ENCODE data around the gene CD8B.

The CD8B gene

DNA sequence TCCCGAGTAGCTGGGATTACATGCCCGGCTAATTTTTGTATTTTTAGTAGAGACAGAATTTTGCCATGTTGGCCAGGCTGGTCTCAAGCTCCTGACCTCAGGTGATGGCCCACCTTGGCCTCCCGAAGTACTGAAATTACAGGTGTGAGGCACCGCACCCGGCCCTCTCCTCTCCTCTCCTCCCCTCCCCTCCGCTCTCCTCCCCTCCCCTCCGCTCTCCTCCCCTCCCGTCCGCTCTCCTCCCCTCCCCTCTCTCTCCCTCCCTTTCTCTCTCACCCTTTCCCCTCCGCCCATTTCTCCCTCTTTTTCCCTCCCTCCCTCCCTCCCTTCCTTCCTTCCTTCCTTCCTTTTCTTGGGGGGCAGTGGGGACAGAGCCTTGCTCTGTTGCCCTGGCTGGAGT is 28.4 kb downstream of the CD8B start:
- no peak overlapping the region for H4K8ac ChIP-seq (ENCODE audit: low read depth, low read length)
- H3K4me2 ChIP-seq (ENCODE audit: low read length): no peak overlapping the region
- no peaks in the 10 kb centered on the region for H3K4me1 ChIP-seq (ENCODE audit: control insufficient read depth, low read depth, low read length)
- DNase-seq: no peak
- no peaks in the 10 kb centered on the region for H3K36me3 ChIP-seq (ENCODE audit: control insufficient read depth, insufficient read depth, low read length)
- H3K27ac ChIP-seq (ENCODE audit: low read depth, low read length): no peak overlapping the region
- no peak overlapping the region for H3K9ac ChIP-seq (ENCODE audit: low read length)
- H3K27me3 ChIP-seq (ENCODE audit: insufficient read depth, low read length, poor library complexity): no peaks in the 10 kb centered on the region
- H4K5ac ChIP-seq (ENCODE audit: low read length): no peak overlapping the region
- whole genome bisulfite sequencing (ENCODE audit: extremely low coverage, insufficient coverage, low lambda C conversion rate): no CpG with 5 or more reads among the region's 10 CpGs
- H3K23ac ChIP-seq (ENCODE audit: low read length): no peak overlapping the region
- H2BK5ac ChIP-seq (ENCODE audit: low read length): no peak overlapping the region
- no peak overlapping the region for H3K4ac ChIP-seq (ENCODE audit: low read depth, low read length)
- no peaks in the 10 kb centered on the region for H3K79me2 ChIP-seq (ENCODE audit: control insufficient read depth, insufficient read depth, low read length)
- H2BK15ac ChIP-seq (replicated peaks; ENCODE audit: low read depth): no peak overlapping the region
- no peak overlapping the region for H3K56ac ChIP-seq (ENCODE audit: low read length)
- no peak overlapping the region for H3K4me3 ChIP-seq (ENCODE audit: low read length)
- H2AK5ac ChIP-seq (ENCODE audit: low read length): no peak overlapping the region
- no peaks in the 10 kb centered on the region for H3K79me1 ChIP-seq (ENCODE audit: low read length)
- H2BK120ac ChIP-seq (ENCODE audit: low read depth, low read length): no peak overlapping the region
- H3K18ac ChIP-seq (ENCODE audit: low read length): no peak overlapping the region

DNA sequence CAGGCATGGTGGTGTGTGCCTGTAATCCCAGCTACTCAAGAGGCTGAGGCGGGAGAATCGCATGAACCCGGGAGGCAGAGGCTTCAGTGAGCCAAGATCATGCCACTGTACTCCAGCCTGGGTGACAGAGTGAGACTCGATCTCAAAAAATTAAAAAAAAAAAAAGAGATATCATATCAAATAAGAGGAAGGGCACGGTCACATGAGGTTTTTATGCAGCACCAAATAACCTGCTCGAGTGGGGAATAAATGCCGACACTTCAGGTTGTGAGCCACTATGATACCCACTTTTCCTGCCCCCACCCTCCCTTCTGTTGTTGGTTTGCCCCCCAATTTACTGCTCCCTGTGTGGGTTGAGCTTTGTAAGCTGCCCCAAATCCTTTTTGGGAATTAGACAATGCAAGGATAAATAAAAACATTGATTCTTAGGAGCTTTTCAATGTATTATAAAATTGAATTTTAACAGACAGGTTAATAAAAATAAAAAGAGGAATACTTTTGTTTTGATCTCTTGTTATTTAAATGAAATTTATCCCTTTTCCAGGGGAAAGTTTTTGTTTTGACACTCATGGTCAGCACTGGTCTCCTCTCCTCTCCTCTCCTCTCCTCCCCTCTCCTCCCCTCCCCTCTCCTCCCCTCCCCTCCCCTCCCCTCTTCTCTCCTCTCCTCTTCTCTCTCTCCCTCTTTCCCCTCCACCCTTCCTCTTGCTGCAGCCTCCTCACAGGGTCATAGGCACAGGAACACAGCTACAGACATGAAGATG is 29.2 kb downstream of the CD8B start:
- Histone ChIP-seq H2BK15ac (replicated peaks; ENCODE audit: low read depth) (no peak overlapping the region), H4K5ac (ENCODE audit: low read length) (no peak overlapping the region), H2BK120ac (ENCODE audit: low read depth, low read length) (peak overlapping the region; percentile 61), H3K27ac (ENCODE audit: low read depth, low read length) (no peak overlapping the region), H3K23ac (ENCODE audit: low read length) (no peak overlapping the region), H3K79me2 (ENCODE audit: control insufficient read depth, insufficient read depth, low read length) (no peaks in the 10 kb centered on the region), H3K18ac (ENCODE audit: low read length) (no peak overlapping the region), H3K4me2 (ENCODE audit: low read length) (no peak overlapping the region), H3K4me3 (ENCODE audit: low read length) (no peak overlapping the region), H3K79me1 (ENCODE audit: low read length) (no peaks in the 10 kb centered on the region), H3K4me1 (ENCODE audit: control insufficient read depth, low read depth, low read length) (no peaks in the 10 kb centered on the region), H3K56ac (ENCODE audit: low read length) (no peak overlapping the region), H2AK5ac (ENCODE audit: low read length) (no peak overlapping the region), H2BK5ac (ENCODE audit: low read length) (no peak overlapping the region), H3K4ac (ENCODE audit: low read depth, low read length) (no peak overlapping the region), H4K8ac (ENCODE audit: low read depth, low read length) (no peak overlapping the region), H3K27me3 (ENCODE audit: insufficient read depth, low read length, poor library complexity) (no peaks in the 10 kb centered on the region), H3K9ac (ENCODE audit: low read length) (no peak overlapping the region), H3K36me3 (ENCODE audit: control insufficient read depth, insufficient read depth, low read length) (no peaks in the 10 kb centered on the region)
- DNase-seq: no peak
- no CpG with 5 or more reads among the region's 7 CpGs for WGBS (ENCODE audit: extremely low coverage, insufficient coverage, low lambda C conversion rate)

DNA sequence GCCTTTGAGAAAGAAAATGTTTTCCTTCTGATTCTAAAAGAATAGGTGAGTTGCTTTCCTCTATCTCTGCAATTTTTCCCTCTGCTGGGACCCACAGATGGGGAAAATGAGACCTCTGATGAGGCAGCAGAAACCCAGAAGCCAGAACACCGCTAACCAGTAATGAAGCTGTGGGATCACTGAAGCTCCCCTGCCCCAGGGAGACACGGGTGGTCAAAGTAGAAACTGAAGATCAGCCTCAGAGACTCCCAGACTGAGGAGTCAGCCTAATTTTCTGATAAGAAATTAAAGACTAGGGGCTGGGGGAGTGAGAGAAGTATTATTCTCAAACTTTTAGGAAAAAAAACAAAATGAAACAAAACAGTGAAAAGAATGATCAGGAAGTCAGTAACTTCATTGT is 30.1 kb downstream of the CD8B start:
- Histone ChIP-seq H3K18ac (ENCODE audit: low read length) (no peak overlapping the region), H2AK5ac (ENCODE audit: low read length) (no peak overlapping the region), H3K79me2 (ENCODE audit: control insufficient read depth, insufficient read depth, low read length) (no peaks in the 10 kb centered on the region), H3K4ac (ENCODE audit: low read depth, low read length) (no peak overlapping the region), H2BK15ac (replicated peaks; ENCODE audit: low read depth) (no peak overlapping the region), H3K4me3 (ENCODE audit: low read length) (no peak overlapping the region), H3K4me2 (ENCODE audit: low read length) (no peak overlapping the region), H3K23ac (ENCODE audit: low read length) (no peak overlapping the region), H3K27ac (ENCODE audit: low read depth, low read length) (no peak overlapping the region), H4K5ac (ENCODE audit: low read length) (no peak overlapping the region), H2BK120ac (ENCODE audit: low read depth, low read length) (no peak overlapping the region), H4K8ac (ENCODE audit: low read depth, low read length) (no peak overlapping the region), H3K79me1 (ENCODE audit: low read length) (no peaks in the 10 kb centered on the region), H3K36me3 (ENCODE audit: control insufficient read depth, insufficient read depth, low read length) (no peaks in the 10 kb centered on the region), H3K56ac (ENCODE audit: low read length) (no peak overlapping the region), H3K4me1 (ENCODE audit: control insufficient read depth, low read depth, low read length) (no peaks in the 10 kb centered on the region), H3K9ac (ENCODE audit: low read length) (no peak overlapping the region), H2BK5ac (ENCODE audit: low read length) (no peak overlapping the region), H3K27me3 (ENCODE audit: insufficient read depth, low read length, poor library complexity) (no peaks in the 10 kb centered on the region)
- DNase-seq: no peak
- WGBS (ENCODE audit: extremely low coverage, insufficient coverage, low lambda C conversion rate): no CpG with 5 or more reads among the region's 2 CpGs

DNA sequence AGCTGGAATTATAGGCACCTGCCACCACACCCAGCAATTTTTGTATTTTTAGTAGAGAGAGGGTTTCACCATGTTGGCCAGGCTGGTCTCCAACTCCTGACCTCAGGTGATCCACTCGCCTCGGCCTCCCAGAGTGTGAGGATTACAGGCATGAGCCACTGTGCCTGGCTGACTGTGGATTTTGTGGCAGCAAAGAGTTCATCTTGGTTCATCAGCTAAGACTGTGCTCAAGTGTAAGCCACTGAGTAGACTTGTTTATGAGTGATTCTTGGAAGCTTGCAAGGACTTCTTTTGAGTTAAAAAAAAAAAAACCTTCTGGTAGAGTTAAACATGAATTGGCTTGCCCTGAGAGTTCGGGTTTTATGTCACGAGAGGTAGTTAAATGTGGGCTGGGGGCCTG is 34.7 kb downstream of the CD8B start:
- Histone ChIP-seq H3K23ac (ENCODE audit: low read length) (no peak overlapping the region), H3K27me3 (ENCODE audit: insufficient read depth, low read length, poor library complexity) (no peaks in the 10 kb centered on the region), H3K36me3 (ENCODE audit: control insufficient read depth, insufficient read depth, low read length) (no peaks in the 10 kb centered on the region), H2AK5ac (ENCODE audit: low read length) (no peak overlapping the region), H2BK15ac (replicated peaks; ENCODE audit: low read depth) (no peak overlapping the region), H4K8ac (ENCODE audit: low read depth, low read length) (no peak overlapping the region), H3K79me2 (ENCODE audit: control insufficient read depth, insufficient read depth, low read length) (no peaks in the 10 kb centered on the region), H3K56ac (ENCODE audit: low read length) (no peak overlapping the region), H2BK5ac (ENCODE audit: low read length) (no peak overlapping the region), H2BK120ac (ENCODE audit: low read depth, low read length) (no peak overlapping the region), H3K18ac (ENCODE audit: low read length) (no peak overlapping the region), H4K5ac (ENCODE audit: low read length) (no peak overlapping the region), H3K4ac (ENCODE audit: low read depth, low read length) (no peak overlapping the region), H3K4me2 (ENCODE audit: low read length) (no peak overlapping the region), H3K9ac (ENCODE audit: low read length) (no peak overlapping the region), H3K4me1 (ENCODE audit: control insufficient read depth, low read depth, low read length) (no peaks in the 10 kb centered on the region), H3K79me1 (ENCODE audit: low read length) (no peaks in the 10 kb centered on the region), H3K27ac (ENCODE audit: low read depth, low read length) (no peak overlapping the region), H3K4me3 (ENCODE audit: low read length) (no peak overlapping the region)
- no peak for DNase-seq
- WGBS (ENCODE audit: extremely low coverage, insufficient coverage, low lambda C conversion rate): no CpG with 5 or more reads among the region's 4 CpGs

DNA sequence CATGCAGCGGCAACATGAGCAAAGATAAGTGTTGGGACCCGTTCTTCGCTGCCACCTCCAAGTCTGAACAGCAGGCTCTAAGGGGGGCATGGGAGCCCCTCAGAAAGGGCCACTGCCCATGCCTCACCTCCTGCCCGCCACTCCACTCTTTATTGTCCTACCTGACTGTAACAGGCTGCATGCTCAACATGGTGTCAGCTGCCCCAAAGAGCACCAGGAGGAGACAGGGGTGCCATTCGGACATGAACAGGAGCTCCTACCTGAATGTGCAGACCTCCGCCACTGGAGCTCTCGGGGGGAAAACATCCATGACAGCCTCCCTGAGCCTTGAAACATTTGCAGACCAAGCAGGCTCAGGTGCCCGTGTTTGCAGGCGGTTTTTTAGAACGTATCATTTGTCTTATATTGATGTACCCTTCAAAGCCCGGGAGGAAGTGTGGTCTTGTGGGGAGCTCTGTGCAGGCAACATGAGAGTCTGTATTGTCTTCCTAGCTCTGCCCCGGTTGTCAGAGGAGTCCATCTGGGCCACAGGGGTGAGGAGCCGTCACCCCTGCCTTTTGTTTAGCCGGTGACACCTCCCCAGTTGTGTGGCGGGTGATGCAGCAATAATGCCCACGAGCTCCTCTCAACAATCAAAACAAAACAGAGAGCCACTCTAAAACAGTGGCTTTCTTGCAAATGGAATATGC is 35.8 kb downstream of the CD8B start:
- H3K4ac ChIP-seq (ENCODE audit: low read depth, low read length): no peak overlapping the region
- no peaks in the 10 kb centered on the region for H3K79me2 ChIP-seq (ENCODE audit: control insufficient read depth, insufficient read depth, low read length)
- no peaks in the 10 kb centered on the region for H3K79me1 ChIP-seq (ENCODE audit: low read length)
- no peaks in the 10 kb centered on the region for H3K27me3 ChIP-seq (ENCODE audit: insufficient read depth, low read length, poor library complexity)
- no peak overlapping the region for H2BK120ac ChIP-seq (ENCODE audit: low read depth, low read length)
- DNase-seq: no peak
- H4K8ac ChIP-seq (ENCODE audit: low read depth, low read length): no peak overlapping the region
- H2AK5ac ChIP-seq (ENCODE audit: low read length): no peak overlapping the region
- no peak overlapping the region for H3K9ac ChIP-seq (ENCODE audit: low read length)
- H3K18ac ChIP-seq (ENCODE audit: low read length): no peak overlapping the region
- H4K5ac ChIP-seq (ENCODE audit: low read length): no peak overlapping the region
- H3K4me1 ChIP-seq (ENCODE audit: control insufficient read depth, low read depth, low read length): no peaks in the 10 kb centered on the region
- no peak overlapping the region for H3K27ac ChIP-seq (ENCODE audit: low read depth, low read length)
- no peak overlapping the region for H3K23ac ChIP-seq (ENCODE audit: low read length)
- H3K36me3 ChIP-seq (ENCODE audit: control insufficient read depth, insufficient read depth, low read length): no peaks in the 10 kb centered on the region
- no peak overlapping the region for H3K56ac ChIP-seq (ENCODE audit: low read length)
- no peak overlapping the region for H2BK15ac ChIP-seq (replicated peaks; ENCODE audit: low read depth)
- no peak overlapping the region for H2BK5ac ChIP-seq (ENCODE audit: low read length)
- no peak overlapping the region for H3K4me2 ChIP-seq (ENCODE audit: low read length)
- WGBS (ENCODE audit: extremely low coverage, insufficient coverage, low lambda C conversion rate): no CpG with 5 or more reads among the region's 16 CpGs
- H3K4me3 ChIP-seq (ENCODE audit: low read length): no peak overlapping the region
